ENCODE data around the gene SSX2IP.
"Not testable (repeated sequence)": the region's sequence is repeated elsewhere in the genome, so short reads cannot be mapped to it uniquely, and the experiment has no call there.

Gene SSX2IP

DNA sequence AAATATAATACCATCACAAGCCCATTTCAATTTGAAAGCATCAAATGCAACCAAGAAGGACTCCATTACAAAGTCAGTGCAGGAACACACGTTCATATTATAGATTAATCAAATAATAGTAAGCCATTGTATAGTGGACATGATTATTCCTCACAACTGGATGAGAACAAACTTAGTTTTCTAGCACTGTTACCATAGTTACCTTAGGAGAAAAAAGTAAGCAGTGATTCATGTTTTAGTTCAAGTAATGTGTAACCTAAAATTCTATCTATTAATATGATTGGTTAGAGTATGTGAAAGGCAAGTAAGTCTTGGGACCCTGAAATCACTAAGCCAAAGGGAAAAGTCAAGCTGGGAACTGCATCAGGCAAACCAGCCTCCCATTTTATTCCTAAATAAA lies 15.2 kb downstream of the SSX2IP start:
- DNase-seq (ENCODE audit: low spot score) = no peak

DNA sequence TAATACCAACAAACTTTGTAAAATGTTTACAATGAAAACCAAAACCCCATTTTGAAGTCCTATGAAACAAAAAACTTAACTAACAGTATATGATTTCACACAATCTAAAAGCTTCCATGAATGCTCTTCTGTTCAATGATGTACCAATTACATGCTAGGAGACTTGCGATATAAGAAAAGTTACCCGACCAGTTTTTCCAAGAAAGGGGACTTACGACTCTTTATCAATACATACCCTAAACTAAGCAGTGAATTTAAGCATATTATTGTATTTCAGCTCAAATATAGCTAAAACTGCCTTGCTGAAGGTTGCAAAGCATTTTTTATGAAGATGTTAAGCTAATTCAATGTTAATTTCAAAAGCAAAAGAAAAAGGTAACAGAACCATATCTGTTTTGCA lies 15.6 kb downstream of the SSX2IP start:
- no peak for DNase-seq (ENCODE audit: low spot score)

DNA sequence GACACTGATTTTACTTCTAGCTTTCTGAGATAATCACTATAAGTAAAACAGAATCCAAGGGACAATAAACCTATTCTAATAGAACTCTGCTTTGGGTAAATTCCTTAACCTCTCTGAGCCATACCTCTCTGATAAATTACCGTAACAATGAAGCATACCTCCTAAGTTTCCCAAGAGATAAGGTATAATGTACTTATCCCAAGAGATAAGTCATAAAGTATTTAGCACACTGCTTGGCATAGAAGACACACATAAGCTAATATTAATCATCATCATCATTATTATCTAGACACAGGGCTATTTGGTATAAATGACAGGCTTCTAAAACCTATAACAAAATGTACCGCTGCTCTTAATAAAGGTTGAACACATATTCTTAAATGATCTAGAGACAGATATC lies 16.2 kb downstream of the SSX2IP start:
- no peak for DNase-seq (ENCODE audit: low spot score)

- no peak for DNase-seq (ENCODE audit: low spot score)
These were observed 18.0 kb downstream of the SSX2IP start for GRCh38 chr1:84672080-84672854.

DNA sequence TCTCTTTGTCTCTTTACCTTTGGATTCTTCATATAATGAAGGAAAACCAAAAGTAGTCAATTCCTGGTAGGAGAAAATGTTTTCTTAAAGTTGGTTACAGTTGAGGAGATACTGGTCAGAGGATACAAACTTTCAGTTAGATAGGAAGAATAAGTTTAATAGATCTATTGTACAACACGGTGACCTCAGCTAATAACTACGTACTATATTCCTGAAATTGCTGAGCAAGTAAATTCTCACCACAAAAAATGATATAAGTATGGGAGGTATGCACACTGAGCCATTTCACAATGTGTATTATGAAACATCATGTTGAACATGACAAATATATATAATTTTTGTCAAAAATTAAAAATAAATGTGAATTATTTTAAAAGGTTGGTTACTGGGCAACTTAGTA lies 20.4 kb downstream of the SSX2IP start:
- DNase-seq (ENCODE audit: low spot score) = no peak

DNA sequence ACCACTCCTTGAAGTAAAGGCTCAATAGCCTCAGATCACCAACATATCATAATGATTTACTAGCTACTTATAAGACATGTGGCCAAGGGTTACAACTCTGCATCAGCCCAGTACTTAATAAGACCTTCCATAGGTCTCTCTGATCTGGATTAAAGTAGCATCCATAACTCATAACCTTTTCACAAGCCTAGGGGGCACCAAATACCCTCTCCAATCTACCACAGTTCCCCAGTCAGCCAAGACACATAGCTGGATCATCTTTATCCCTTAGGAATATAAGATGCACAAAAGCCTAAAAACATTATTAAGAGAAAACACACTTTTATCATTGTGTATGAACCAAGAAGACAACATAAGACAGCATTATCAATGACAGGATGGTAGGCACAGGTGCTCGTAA lies 22.1 kb downstream of the SSX2IP start:
- DNase-seq (ENCODE audit: low spot score) = peak; percentile 72

DNA sequence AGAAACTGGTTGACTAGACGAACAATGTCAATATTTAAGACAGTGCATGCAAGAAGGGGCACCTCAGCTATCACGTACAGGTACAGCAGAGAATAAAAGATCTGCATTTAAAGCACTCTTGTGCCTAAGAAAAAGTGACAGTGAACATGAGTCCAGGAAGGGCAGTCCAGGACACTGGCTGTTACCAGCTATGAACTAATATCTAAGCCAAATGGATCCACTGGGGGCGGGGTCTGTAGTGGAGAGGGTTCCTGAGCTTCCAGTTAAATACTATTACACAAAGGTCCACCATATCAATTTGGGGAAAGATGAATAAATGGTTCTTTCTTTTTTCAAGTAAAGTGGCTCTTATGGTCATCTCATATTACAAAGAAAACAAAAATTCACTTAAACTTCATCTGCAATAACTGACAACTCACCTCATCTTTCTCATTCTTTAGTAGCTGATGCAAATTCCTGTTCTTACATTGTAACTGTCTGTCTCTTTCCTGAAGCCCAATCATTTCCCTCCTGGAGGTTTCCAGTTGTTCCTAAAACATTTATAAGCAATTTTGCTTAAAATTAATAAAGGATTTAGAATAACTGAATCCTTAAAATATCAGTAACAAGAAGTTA lies 24.5 kb downstream of the SSX2IP start:
- DNase-seq (ENCODE audit: low spot score) = no peak

DNA sequence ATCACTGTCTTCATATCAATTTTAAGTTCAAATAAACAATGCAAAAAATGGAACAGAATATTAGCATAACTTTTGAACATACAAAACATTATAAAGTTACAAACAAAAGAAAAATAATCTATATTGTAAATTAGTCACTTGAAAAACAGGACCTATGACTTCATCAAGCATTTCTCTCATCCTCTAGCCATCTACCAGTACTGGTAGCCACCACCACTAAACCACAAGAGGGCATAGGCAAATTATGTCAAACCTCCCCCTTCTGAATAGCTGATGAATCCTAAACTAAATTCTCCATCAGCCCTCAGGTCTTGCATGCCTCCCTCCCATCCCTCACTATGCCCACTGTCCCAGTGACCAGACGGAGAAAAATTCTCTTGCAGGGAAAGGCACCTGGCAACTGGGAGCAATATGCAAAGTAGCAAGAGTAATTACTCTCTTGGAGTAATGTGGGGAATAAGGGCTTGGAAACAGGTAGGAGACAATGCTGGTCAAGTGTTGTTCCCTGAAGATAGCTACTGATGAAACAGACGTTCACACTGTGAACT lies 37.1 kb downstream of the SSX2IP start:
- DNase-seq (ENCODE audit: low spot score) = no peak

DNA sequence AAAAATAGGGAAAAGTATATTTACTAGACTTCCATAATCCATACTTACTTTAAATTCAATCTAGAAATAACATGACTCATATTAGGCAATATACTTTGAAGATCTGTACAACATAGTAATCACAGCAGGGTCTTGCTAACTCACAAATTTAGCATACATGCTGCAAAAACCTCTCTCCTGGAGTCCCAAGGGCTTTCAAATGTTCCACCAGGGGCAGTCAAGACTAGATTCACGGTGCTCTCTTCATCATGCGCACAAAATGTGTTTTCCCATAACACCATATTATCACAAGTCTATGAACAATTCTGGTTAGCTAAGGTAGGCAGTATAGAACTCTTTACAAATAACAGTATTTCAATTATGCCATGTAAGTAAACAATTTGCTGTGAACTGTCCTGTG lies 45.8 kb downstream of the SSX2IP start:
- no peak for DNase-seq (ENCODE audit: low spot score)

DNA sequence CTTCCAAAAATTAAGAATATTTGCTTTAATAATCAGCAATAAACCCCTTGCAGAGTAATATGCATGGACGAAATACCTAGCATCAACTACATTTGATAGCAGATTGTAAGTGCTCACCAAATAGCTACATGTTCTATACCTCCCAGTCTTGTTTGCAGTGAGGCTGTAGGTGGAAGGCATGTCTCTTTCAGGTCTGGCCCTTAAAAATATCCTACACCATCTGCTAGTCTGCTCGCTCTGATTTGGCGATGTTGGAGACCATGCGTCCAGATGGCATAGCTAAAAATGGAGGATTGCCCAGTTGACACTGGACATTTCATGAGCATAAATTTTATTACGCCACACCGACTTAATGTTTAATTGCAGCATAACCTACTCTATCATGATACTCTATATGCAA lies 47.1 kb downstream of the SSX2IP start:
- DNase-seq (ENCODE audit: low spot score) = no peak

- no peak for DNase-seq (ENCODE audit: low spot score)
These were observed 47.5 kb downstream of the SSX2IP start for GRCh38 chr1:84642774-84643173.

GRCh38 chr1:84639731-84640130 lies 50.5 kb downstream of the SSX2IP start:
- DNase-seq (ENCODE audit: low spot score) = not testable (repeated sequence)

DNA sequence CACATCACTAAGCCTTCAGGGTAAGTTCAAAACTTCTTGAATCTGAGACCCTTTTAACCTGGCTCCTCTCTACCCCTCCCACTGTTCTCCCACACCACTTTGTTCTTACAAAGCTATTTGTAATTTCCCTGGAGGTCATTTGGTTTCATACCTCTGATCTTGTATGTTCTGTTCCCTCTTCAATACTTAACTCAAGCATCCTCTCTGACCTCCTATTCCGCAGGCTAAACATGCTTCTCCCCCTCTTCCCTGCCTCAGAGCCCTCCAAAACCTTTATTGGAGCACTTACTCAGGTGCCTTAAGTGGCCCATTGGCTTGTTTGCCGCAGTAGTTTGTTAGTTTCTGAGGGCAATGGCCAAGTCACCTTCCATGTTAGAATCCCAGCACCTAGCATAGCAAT lies 54.8 kb downstream of the SSX2IP start:
- no peak for DNase-seq (ENCODE audit: low spot score)

- no peak for DNase-seq (ENCODE audit: low spot score)
These were observed 55.6 kb downstream of the SSX2IP start for GRCh38 chr1:84634536-84635205.

GRCh38 chr1:84632673-84633434 lies 57.4 kb downstream of the SSX2IP start:
- no peak for DNase-seq (ENCODE audit: low spot score)

GRCh38 chr1:84632137-84632536 lies 58.1 kb downstream of the SSX2IP start:
- DNase-seq (ENCODE audit: low spot score) = no peak

DNA sequence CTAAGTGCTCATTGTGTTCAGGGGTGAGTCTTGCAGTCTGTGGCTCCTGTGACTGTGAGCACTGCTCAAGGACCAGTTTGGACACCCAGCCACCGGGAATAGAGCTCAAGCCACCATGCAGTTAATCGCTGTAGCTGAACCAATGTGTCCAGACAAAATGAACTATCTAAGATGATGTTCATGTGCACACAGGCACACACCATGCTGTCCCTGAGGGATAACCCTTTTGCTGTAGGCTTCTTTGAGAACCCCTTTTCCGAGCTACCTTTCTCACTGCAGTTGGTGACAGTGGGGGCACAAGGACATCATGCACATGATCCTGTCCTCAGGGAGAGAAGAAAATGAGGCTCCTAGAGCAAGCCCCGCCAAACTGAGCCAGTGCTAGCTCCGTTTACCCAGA lies 65.4 kb downstream of the SSX2IP start:
- DNase-seq (ENCODE audit: low spot score) = no peak

GRCh38 chr1:84621553-84621952 lies 68.7 kb downstream of the SSX2IP start:
- DNase-seq (ENCODE audit: low spot score) = no peak

GRCh38 chr1:84620720-84621313 lies 69.4 kb downstream of the SSX2IP start:
- peak; percentile 72 for DNase-seq (ENCODE audit: low spot score)

GRCh38 chr1:84619383-84620102 lies 70.7 kb downstream of the SSX2IP start:
- DNase-seq (ENCODE audit: low spot score) = no peak

- DNase-seq (ENCODE audit: low spot score) = no peak
These were observed 72.9 kb downstream of the SSX2IP start for GRCh38 chr1:84617349-84617748.

Measured in hematopoietic multipotent progenitor cell treated with erythropoietin and hydrocortisone succinate and interleukin-3 and kit ligand, for 17 days (in vitro differentiated cells).